ENCODE results near the gene GLS2.

Gene GLS2

GRCh38 chr12:56434828-56435227 is 53.1 kb downstream of the GLS2 start:
- Histone ChIP-seq H2BK15ac (replicated peaks; ENCODE audit: low read depth) (no peak overlapping the region), H4K5ac (ENCODE audit: low read length) (no peak overlapping the region), H3K4me1 (ENCODE audit: control insufficient read depth, low read depth, low read length) (no peaks in the 10 kb centered on the region), H3K23ac (ENCODE audit: low read length) (no peak overlapping the region), H2AK5ac (ENCODE audit: low read length) (no peak overlapping the region), H3K18ac (ENCODE audit: low read length) (no peak overlapping the region), H3K27ac (ENCODE audit: low read depth, low read length) (no peak overlapping the region), H3K36me3 (ENCODE audit: control insufficient read depth, insufficient read depth, low read length) (peaks cover 6% of the 10 kb centered on the region), H4K8ac (ENCODE audit: low read depth, low read length) (no peak overlapping the region), H3K56ac (ENCODE audit: low read length) (no peak overlapping the region), H3K79me2 (ENCODE audit: control insufficient read depth, insufficient read depth, low read length) (peaks cover 9% of the 10 kb centered on the region), H3K4me3 (ENCODE audit: low read length) (no peak overlapping the region), H2BK5ac (ENCODE audit: low read length) (no peak overlapping the region), H3K4me2 (ENCODE audit: low read length) (no peak overlapping the region), H3K79me1 (ENCODE audit: low read length) (peaks cover 10% of the 10 kb centered on the region), H2BK120ac (ENCODE audit: low read depth, low read length) (no peak overlapping the region), H3K9ac (ENCODE audit: low read length) (no peak overlapping the region), H3K4ac (ENCODE audit: low read depth, low read length) (no peak overlapping the region), H3K27me3 (ENCODE audit: insufficient read depth, low read length, poor library complexity) (no peaks in the 10 kb centered on the region)
- WGBS (ENCODE audit: extremely low coverage, insufficient coverage, low lambda C conversion rate), result no CpG with 5 or more reads among the region's 6 CpGs
- DNase-seq, result no peak

DNA sequence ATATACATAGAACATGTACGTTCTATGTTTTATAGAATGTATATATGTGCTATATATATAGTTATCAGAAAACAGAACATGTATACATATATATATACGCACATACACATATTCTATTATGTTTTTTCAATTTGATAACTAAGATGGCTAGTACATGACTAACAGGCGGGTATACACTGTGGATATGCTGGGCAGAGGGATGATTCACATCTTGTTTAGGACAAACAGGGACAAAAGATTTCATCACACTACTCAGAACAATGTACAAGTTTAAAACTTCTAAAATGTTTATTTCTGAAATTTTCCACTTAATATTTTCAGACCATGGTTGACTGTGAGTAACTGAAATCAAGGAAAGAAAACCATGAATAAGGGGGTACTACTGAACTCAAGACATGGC is 56.1 kb downstream of the GLS2 start:
- Histone ChIP-seq H2BK15ac (replicated peaks; ENCODE audit: low read depth) (no peak overlapping the region), H3K4me2 (ENCODE audit: low read length) (no peak overlapping the region), H2BK5ac (ENCODE audit: low read length) (no peak overlapping the region), H3K9ac (ENCODE audit: low read length) (no peak overlapping the region), H3K79me2 (ENCODE audit: control insufficient read depth, insufficient read depth, low read length) (peaks cover 2% of the 10 kb centered on the region), H3K27ac (ENCODE audit: low read depth, low read length) (no peak overlapping the region), H3K4ac (ENCODE audit: low read depth, low read length) (no peak overlapping the region), H4K5ac (ENCODE audit: low read length) (no peak overlapping the region), H3K4me1 (ENCODE audit: control insufficient read depth, low read depth, low read length) (no peaks in the 10 kb centered on the region), H4K8ac (ENCODE audit: low read depth, low read length) (no peak overlapping the region), H3K23ac (ENCODE audit: low read length) (no peak overlapping the region), H2AK5ac (ENCODE audit: low read length) (no peak overlapping the region), H2BK120ac (ENCODE audit: low read depth, low read length) (no peak overlapping the region), H3K36me3 (ENCODE audit: control insufficient read depth, insufficient read depth, low read length) (peaks cover 9% of the 10 kb centered on the region), H3K27me3 (ENCODE audit: insufficient read depth, low read length, poor library complexity) (no peaks in the 10 kb centered on the region), H3K79me1 (ENCODE audit: low read length) (peaks cover 4% of the 10 kb centered on the region), H3K56ac (ENCODE audit: low read length) (no peak overlapping the region), H3K4me3 (ENCODE audit: low read length) (no peak overlapping the region), H3K18ac (ENCODE audit: low read length) (no peak overlapping the region)
- DNase-seq, result no peak
- no CpG with 5 or more reads among the region's 3 CpGs for WGBS (ENCODE audit: extremely low coverage, insufficient coverage, low lambda C conversion rate)

DNA sequence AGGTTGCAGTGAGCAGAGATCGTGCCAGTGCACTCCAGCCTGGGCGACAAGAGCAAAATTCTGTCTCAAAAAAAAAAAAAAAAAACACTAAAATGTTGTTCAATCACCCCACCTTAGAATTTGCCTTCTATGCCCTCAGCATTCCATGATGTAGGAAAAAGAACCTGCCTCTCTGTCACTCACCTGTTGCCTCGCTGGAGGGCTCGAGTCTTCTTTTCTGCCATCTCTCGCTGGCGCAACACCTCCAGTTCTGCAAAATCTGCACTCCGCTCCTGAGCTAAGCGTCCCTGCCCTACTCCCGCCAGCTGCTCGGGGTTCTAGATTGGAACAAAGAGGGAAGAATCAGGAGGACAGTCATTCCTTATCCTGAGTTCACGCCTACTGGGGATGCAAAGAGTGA is 56.7 kb downstream of the GLS2 start:
- no peak overlapping the region for H3K9ac ChIP-seq (ENCODE audit: low read length)
- H3K4ac ChIP-seq (ENCODE audit: low read depth, low read length), result no peak overlapping the region
- no peaks in the 10 kb centered on the region for H3K4me1 ChIP-seq (ENCODE audit: control insufficient read depth, low read depth, low read length)
- no peak overlapping the region for H3K4me3 ChIP-seq (ENCODE audit: low read length)
- H3K79me2 ChIP-seq (ENCODE audit: control insufficient read depth, insufficient read depth, low read length), result peaks cover 2% of the 10 kb centered on the region
- H3K36me3 ChIP-seq (ENCODE audit: control insufficient read depth, insufficient read depth, low read length), result peaks cover 9% of the 10 kb centered on the region
- no peak overlapping the region for H3K27ac ChIP-seq (ENCODE audit: low read depth, low read length)
- WGBS (ENCODE audit: extremely low coverage, insufficient coverage, low lambda C conversion rate), result no CpG with 5 or more reads among the region's 11 CpGs
- no peak overlapping the region for H3K18ac ChIP-seq (ENCODE audit: low read length)
- H3K23ac ChIP-seq (ENCODE audit: low read length), result no peak overlapping the region
- no peak overlapping the region for H2AK5ac ChIP-seq (ENCODE audit: low read length)
- no peak overlapping the region for H3K56ac ChIP-seq (ENCODE audit: low read length)
- DNase-seq, result no peak
- no peak overlapping the region for H2BK120ac ChIP-seq (ENCODE audit: low read depth, low read length)
- H3K4me2 ChIP-seq (ENCODE audit: low read length), result no peak overlapping the region
- H3K27me3 ChIP-seq (ENCODE audit: insufficient read depth, low read length, poor library complexity), result no peaks in the 10 kb centered on the region
- no peak overlapping the region for H4K8ac ChIP-seq (ENCODE audit: low read depth, low read length)
- no peak overlapping the region for H2BK5ac ChIP-seq (ENCODE audit: low read length)
- H3K79me1 ChIP-seq (ENCODE audit: low read length), result peaks cover 4% of the 10 kb centered on the region
- H4K5ac ChIP-seq (ENCODE audit: low read length), result no peak overlapping the region
- no peak overlapping the region for H2BK15ac ChIP-seq (replicated peaks; ENCODE audit: low read depth)

DNA sequence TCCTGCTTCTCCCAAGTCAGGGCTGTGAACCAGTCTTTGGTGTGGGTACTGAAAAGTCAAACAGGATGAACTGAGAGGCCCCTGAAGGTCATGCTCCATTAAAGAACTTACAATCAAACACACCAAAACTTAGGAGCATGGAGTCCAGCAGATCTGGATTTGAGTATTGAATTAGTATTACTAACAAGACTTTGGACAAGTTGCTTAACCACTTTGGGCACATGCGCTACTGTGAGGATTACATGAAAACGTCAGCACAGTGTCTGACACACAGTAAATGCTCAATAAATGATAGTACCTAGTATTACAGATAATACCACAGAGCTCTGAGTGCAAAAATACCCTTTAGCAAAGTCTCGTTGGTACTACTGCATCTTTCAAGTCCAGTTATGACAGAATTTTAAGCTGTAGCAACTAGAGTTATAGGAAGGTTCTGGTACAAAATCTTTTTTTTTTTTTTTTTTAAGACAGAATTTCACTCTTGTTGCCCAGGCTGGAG is 62.0 kb downstream of the GLS2 start:
- WGBS (ENCODE audit: extremely low coverage, insufficient coverage, low lambda C conversion rate), result no CpG with 5 or more reads among the region's 3 CpGs
- Histone ChIP-seq H3K23ac (ENCODE audit: low read length) (no peak overlapping the region), H2BK15ac (replicated peaks; ENCODE audit: low read depth) (no peak overlapping the region), H3K27ac (ENCODE audit: low read depth, low read length) (no peak overlapping the region), H3K4ac (ENCODE audit: low read depth, low read length) (no peak overlapping the region), H4K8ac (ENCODE audit: low read depth, low read length) (no peak overlapping the region), H3K9ac (ENCODE audit: low read length) (no peak overlapping the region), H4K5ac (ENCODE audit: low read length) (no peak overlapping the region), H3K4me1 (ENCODE audit: control insufficient read depth, low read depth, low read length) (no peaks in the 10 kb centered on the region), H3K56ac (ENCODE audit: low read length) (no peak overlapping the region), H3K79me1 (ENCODE audit: low read length) (no peaks in the 10 kb centered on the region), H3K4me2 (ENCODE audit: low read length) (no peak overlapping the region), H2AK5ac (ENCODE audit: low read length) (no peak overlapping the region), H3K79me2 (ENCODE audit: control insufficient read depth, insufficient read depth, low read length) (no peaks in the 10 kb centered on the region), H3K36me3 (ENCODE audit: control insufficient read depth, insufficient read depth, low read length) (peaks cover 20% of the 10 kb centered on the region), H3K18ac (ENCODE audit: low read length) (no peak overlapping the region), H3K4me3 (ENCODE audit: low read length) (no peak overlapping the region), H3K27me3 (ENCODE audit: insufficient read depth, low read length, poor library complexity) (no peaks in the 10 kb centered on the region), H2BK5ac (ENCODE audit: low read length) (no peak overlapping the region), H2BK120ac (ENCODE audit: low read depth, low read length) (no peak overlapping the region)
- no peak for DNase-seq

- WGBS (ENCODE audit: extremely low coverage, insufficient coverage, low lambda C conversion rate), result no CpG with 5 or more reads among the region's 1 CpG
- Histone ChIP-seq H2BK120ac (ENCODE audit: low read depth, low read length) (no peak overlapping the region), H4K5ac (ENCODE audit: low read length) (no peak overlapping the region)
These were observed 62.8 kb downstream of the GLS2 start for GRCh38 chr12:56425193-56425592.

More at GRCh38 chr12:56425193-56425592, 62.8 kb downstream of the GLS2 start:
- no peak overlapping the region for H3K23ac ChIP-seq (ENCODE audit: low read length)
- no peak for DNase-seq
- H3K4me3 ChIP-seq (ENCODE audit: low read length), result no peak overlapping the region
- H2BK5ac ChIP-seq (ENCODE audit: low read length), result no peak overlapping the region
- H3K4me1 ChIP-seq (ENCODE audit: control insufficient read depth, low read depth, low read length), result no peaks in the 10 kb centered on the region
- H3K9ac ChIP-seq (ENCODE audit: low read length), result no peak overlapping the region
- no peak overlapping the region for H3K4me2 ChIP-seq (ENCODE audit: low read length)
- H3K27me3 ChIP-seq (ENCODE audit: insufficient read depth, low read length, poor library complexity), result no peaks in the 10 kb centered on the region
- H3K27ac ChIP-seq (ENCODE audit: low read depth, low read length), result no peak overlapping the region
- no peaks in the 10 kb centered on the region for H3K79me1 ChIP-seq (ENCODE audit: low read length)
- no peak overlapping the region for H3K4ac ChIP-seq (ENCODE audit: low read depth, low read length)
- H2BK15ac ChIP-seq (replicated peaks; ENCODE audit: low read depth), result no peak overlapping the region
- no peak overlapping the region for H3K56ac ChIP-seq (ENCODE audit: low read length)
- no peak overlapping the region for H4K8ac ChIP-seq (ENCODE audit: low read depth, low read length)
- H2AK5ac ChIP-seq (ENCODE audit: low read length), result no peak overlapping the region
- peaks cover 24% of the 10 kb centered on the region for H3K36me3 ChIP-seq (ENCODE audit: control insufficient read depth, insufficient read depth, low read length)
- H3K79me2 ChIP-seq (ENCODE audit: control insufficient read depth, insufficient read depth, low read length), result no peaks in the 10 kb centered on the region
- H3K18ac ChIP-seq (ENCODE audit: low read length), result no peak overlapping the region
